IMR-90 (cell line): ENCODE data around the gene DISC1. TPM values are rescaled to one million over a fixed set of nuclear protein-coding genes. Genes with fewer than 3 reads are reported as not detected.
"Not testable (repeated sequence)": the region's sequence is repeated elsewhere in the genome, so short reads cannot be mapped to it uniquely, and the experiment has no call there.

Experiments used
- ATAC-seq: fragments of 200-7000 bp; cut with Tn5 transposase; 2 replicates; pipeline ENCODE4 v1.9.1; 2020; ENCODE audit warnings: low read depth, mild to moderate bottlenecking, moderate library complexity
- BruUV-seq: library from RNA; stranded (reverse); fragments of 400-500 nt; replicated peaks from 2 replicates; lab custom pipeline; 2021; lab: Mats Ljungman, UMichigan
- CTCF ChIA-PET: fragments of 300-600 bp; formaldehyde crosslinking; extraction: SDS; loops from one replicate; lab custom pipeline; 2021; ENCODE audit warnings: antibody characterized with exemption; lab: Yijun Ruan, JAX
- POLR2A ChIA-PET: fragments of 300-600 bp; sonication (Branson Sonifier 250); formaldehyde crosslinking; loops from one replicate; lab custom pipeline; 2022; ENCODE audit warnings: antibody characterized with exemption; ENCODE audit not compliant: unreplicated experiment; lab: Charles Lee
- DNase-seq: peaks from one replicate; pipeline ENCODE4 v3.0.0; 2013
- H2AFZ ChIP-seq: replicated peaks from 2 replicates; pipeline ENCODE3; 2013; ENCODE audit warnings: low read length, mild to moderate bottlenecking; ENCODE audit not compliant: poor library complexity
- H2AK5ac ChIP-seq: 2 replicates; pipeline ENCODE4 v1.6.1; 2013; ENCODE audit warnings: low read depth, low read length, inconsistent platforms
- H2AK9ac ChIP-seq: replicated peaks from 2 replicates; pipeline ENCODE3; 2013; ENCODE audit warnings: mild to moderate bottlenecking, low read depth, low read length, moderate library complexity; ENCODE audit not compliant: poor library complexity
- H2BK120ac ChIP-seq: 2 replicates; pipeline ENCODE4 v1.6.1; 2013; ENCODE audit warnings: low read depth, low read length, inconsistent platforms
- H2BK15ac ChIP-seq: 3 replicates; pipeline ENCODE4 v1.6.1; 2013; ENCODE audit warnings: low read depth, low read length, inconsistent platforms
- H2BK20ac ChIP-seq: 2 replicates; pipeline ENCODE4 v1.6.1; 2013; ENCODE audit warnings: low read depth, mild to moderate bottlenecking, inconsistent platforms, low read length, moderate library complexity
- H2BK5ac ChIP-seq: 2 replicates; pipeline ENCODE4 v1.6.1; 2013; ENCODE audit warnings: mild to moderate bottlenecking, low read depth, low read length, inconsistent platforms; ENCODE audit not compliant: poor library complexity, severe bottlenecking
- H3K14ac ChIP-seq: replicated peaks from 2 replicates; pipeline ENCODE4 v1.6.1; 2013; ENCODE audit warnings: low read depth, low read length, inconsistent platforms
- H3K18ac ChIP-seq: 2 replicates; pipeline ENCODE4 v1.6.1; 2013; ENCODE audit warnings: low read depth, low read length, control low read depth
- H3K23ac ChIP-seq: 2 replicates; pipeline ENCODE4 v1.6.1; 2013; ENCODE audit warnings: low read depth, low read length, inconsistent platforms
- H3K27ac ChIP-seq: 2 replicates; pipeline ENCODE4 v1.5.1; 2013; ENCODE audit warnings: mild to moderate bottlenecking, control low read depth, low read length; ENCODE audit not compliant: insufficient read depth
- H3K27me3 ChIP-seq: 2 replicates; pipeline ENCODE4 v1.6.1; 2013; ENCODE audit warnings: low read length; ENCODE audit not compliant: control insufficient read depth, insufficient read depth
- H3K36me3 ChIP-seq: 2 replicates; pipeline ENCODE4 v1.6.1; 2013; ENCODE audit warnings: low read length, mixed read lengths; ENCODE audit not compliant: control insufficient read depth, insufficient read depth
- H3K4ac ChIP-seq: 2 replicates; pipeline ENCODE4 v1.6.1; 2013; ENCODE audit warnings: low read depth, low read length, inconsistent platforms
- H3K4me1 ChIP-seq: 2 replicates; pipeline ENCODE4 v1.6.1; 2013; ENCODE audit warnings: low read length, mixed read lengths; ENCODE audit not compliant: control insufficient read depth, insufficient read depth
- H3K4me2 ChIP-seq: 2 replicates; pipeline ENCODE4 v1.6.1; 2013; ENCODE audit warnings: low read depth, mild to moderate bottlenecking, control low read depth, low read length, moderate library complexity
- H3K4me3 ChIP-seq: 2 replicates; pipeline ENCODE4 v1.5.1; 2013; ENCODE audit warnings: low read depth, mild to moderate bottlenecking, control low read depth, low read length, moderate library complexity; ENCODE audit not compliant: insufficient read depth
- H3K56ac ChIP-seq: 2 replicates; pipeline ENCODE4 v1.6.1; 2013; ENCODE audit warnings: low read length, inconsistent platforms; ENCODE audit not compliant: insufficient read depth; ENCODE audit errors: extremely low read depth
- H3K79me1 ChIP-seq, 2 experiments: 2 replicates each; pipeline ENCODE4 v1.6.1; 2013; ENCODE audit warnings: low read length in 2 of 2, inconsistent platforms in 1 of 2, low read depth in 1 of 2
- H3K9ac ChIP-seq: 2 replicates; pipeline ENCODE4 v1.6.1; 2013; ENCODE audit warnings: low read depth, low read length, control low read depth
- H3K9me1 ChIP-seq: 2 replicates; pipeline ENCODE4 v1.6.1; 2013; ENCODE audit warnings: low read length, inconsistent platforms; ENCODE audit not compliant: insufficient read depth
- H3K9me3 ChIP-seq: 2 replicates; pipeline ENCODE4 v1.6.1; 2013; ENCODE audit warnings: low read length; ENCODE audit not compliant: control insufficient read depth, insufficient read depth
- H4K20me1 ChIP-seq: 2 replicates; pipeline ENCODE4 v1.6.1; 2013; ENCODE audit warnings: low read length, inconsistent platforms; ENCODE audit not compliant: insufficient read depth
- H4K5ac ChIP-seq: 2 replicates; pipeline ENCODE4 v1.6.1; 2013; ENCODE audit warnings: mild to moderate bottlenecking, low read depth, low read length, control low read depth
- H4K8ac ChIP-seq, 2 experiments: 2 replicates each; pipeline ENCODE4 v1.6.1; 2013; ENCODE audit warnings: low read depth in 2 of 2, low read length in 2 of 2, control low read depth in 1 of 2, inconsistent platforms in 1 of 2
- H4K91ac ChIP-seq: 2 replicates; pipeline ENCODE4 v1.6.1; 2013; ENCODE audit warnings: low read depth, low read length, inconsistent platforms; ENCODE audit not compliant: insufficient read depth
- WGBS, 2 experiments: methylation state at CpG; one replicate each; pipeline versions ENCODE4 v1.1.5 to v1.1.7; 2013; ENCODE audit warnings: missing lambda C conversion rate in 2 of 2; ENCODE audit not compliant: insufficient read length in 1 of 2; ENCODE audit errors: extremely low coverage in 2 of 2; 5-methylcytosine and 5-hydroxymethylcytosine counted together
- dilution Hi-C: fragments of 300-500 bp; cut with HindIII; formaldehyde crosslinking; loops from one replicate; pipeline ENCODE4 v1.14.3; 2018; ENCODE audit warnings: low sequenced_read_pairs; ENCODE audit not compliant: unreplicated experiment
- in situ Hi-C: fragments of 300-500 bp; cut with MboI; formaldehyde crosslinking; loops from 3 replicates; pipeline ENCODE4 v1.14.3; 2019; ENCODE audit warnings: low sequenced_read_pairs, inconsistent platforms, mixed read lengths
- intact Hi-C: fragments of 100-400 bp; cut with micrococcal nuclease; formaldehyde crosslinking; loops from 2 replicates; pipeline ENCODE4 v1.10.0; 2022
- polyA plus RNA-seq, 3 experiments: library from polyadenylated mRNA; depleted of rRNA; stranded (reverse); fragments of >200 nt; gene quantifications; 2 replicates each; pipeline ENCODE4 v1.2.3, GENCODE V29; 2012; ENCODE audit warnings: low replicate concordance in 1 of 3
- total RNA-seq: library from RNA; depleted of rRNA; stranded (reverse); fragments of >200 nt; gene quantifications from 2 replicates; pipeline ENCODE4 v1.2.3, GENCODE V29; 2012

DISC1 gene
- total and polyA plus RNA-seq, 2 of the 4 experiments (the other 2 are of a cell fraction): 2.2 to 7.0 TPM

- WGBS, 2 experiments: no CpG with 5 or more reads among the region's 1 CpG
- CTCF ChIA-PET, intact Hi-C loops, H2BK15ac ChIP-seq, H3K4me1 ChIP-seq, H2BK5ac ChIP-seq, H3K23ac ChIP-seq, DNase-seq, H3K4ac ChIP-seq, H3K18ac ChIP-seq, H2AK5ac ChIP-seq, dilution Hi-C loops, H2AFZ ChIP-seq, H2BK120ac ChIP-seq, H3K14ac ChIP-seq, H3K9ac ChIP-seq, H4K91ac ChIP-seq, H4K8ac ChIP-seq, H3K9me1 ChIP-seq, H3K27me3 ChIP-seq, POLR2A ChIA-PET, BruUV-seq, H3K36me3 ChIP-seq, H4K20me1 ChIP-seq, H4K5ac ChIP-seq, H3K79me1 ChIP-seq, in situ Hi-C loops, H2BK20ac ChIP-seq, H3K4me2 ChIP-seq, ATAC-seq, H3K4me3 ChIP-seq, H3K27ac ChIP-seq, H2AK9ac ChIP-seq, H3K9me3 ChIP-seq, H3K56ac ChIP-seq: not testable (repeated sequence)
Observed at GRCh38 chr1:231961801-231962200, 335.2 kb downstream of the DISC1 start.
